ENCODE results near the gene ADCY5.

The ADCY5 gene

DNA sequence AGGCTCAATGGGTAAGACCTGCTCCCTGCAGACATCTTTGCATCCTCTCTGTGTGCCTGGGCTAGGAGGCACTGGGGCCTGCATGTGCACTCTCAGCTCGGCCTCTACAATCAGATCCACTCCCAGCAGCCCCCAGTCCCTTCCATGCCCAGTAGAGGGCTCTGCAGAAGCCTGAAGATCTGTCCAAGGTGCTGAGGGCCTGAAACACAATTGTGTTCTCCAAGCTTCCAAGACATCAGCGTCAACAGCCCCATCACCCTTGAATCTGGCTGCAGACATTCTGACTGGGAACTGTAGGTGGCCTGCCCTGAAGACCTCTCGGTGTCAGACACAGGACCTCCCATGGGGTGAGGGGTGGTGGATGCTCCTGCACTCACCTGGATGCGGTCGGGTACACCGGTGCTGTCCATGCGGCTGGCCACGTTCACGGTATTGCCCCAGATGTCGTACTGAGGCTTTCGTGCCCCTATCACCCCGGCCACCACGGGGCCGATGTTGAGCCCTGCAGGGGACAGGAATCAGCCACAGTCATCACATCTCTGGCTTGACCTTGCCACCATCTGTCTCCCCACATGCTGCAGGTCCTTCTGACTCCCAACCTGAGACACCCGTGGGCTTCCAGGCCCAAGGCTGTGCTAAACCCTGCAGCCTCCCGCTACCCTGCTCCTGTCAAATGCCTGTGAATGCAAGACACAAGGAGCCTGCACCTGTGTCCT, 162.4 kb downstream of the ADCY5 start:
- no peak for DNase-seq (ENCODE audit: low read depth, low spot score)

- DNase-seq (ENCODE audit: low read depth, low spot score) = no peak
Observed at GRCh38 chr3:123285931-123286307, 163.0 kb downstream of the ADCY5 start.

GRCh38 chr3:123285479-123285878, 163.4 kb downstream of the ADCY5 start:
- DNase-seq (ENCODE audit: low read depth, low spot score) = no peak

DNA sequence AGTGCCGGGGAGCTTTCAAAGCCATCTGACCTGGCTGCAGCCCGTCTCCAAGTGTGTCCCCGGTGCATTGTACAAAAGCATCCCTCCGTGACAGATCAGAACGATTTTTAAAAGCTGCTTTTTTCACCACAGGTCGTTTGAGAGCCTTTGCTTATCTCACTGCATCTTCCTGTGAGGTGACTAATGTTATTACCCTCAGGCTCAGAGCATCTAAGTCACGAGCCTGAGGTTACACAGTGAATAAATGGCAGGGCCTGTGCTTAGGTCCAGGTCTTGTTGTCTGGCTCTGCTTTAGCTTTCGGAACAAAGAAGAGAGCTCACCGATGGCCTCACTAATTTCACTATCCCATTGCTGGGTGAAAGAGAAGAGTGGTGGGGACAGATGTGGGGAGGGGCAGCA, 163.8 kb downstream of the ADCY5 start:
- DNase-seq (ENCODE audit: low read depth, low spot score) = no peak

GRCh38 chr3:123284399-123285010, 164.4 kb downstream of the ADCY5 start:
- DNase-seq (ENCODE audit: low read depth, low spot score) = no peak

DNA sequence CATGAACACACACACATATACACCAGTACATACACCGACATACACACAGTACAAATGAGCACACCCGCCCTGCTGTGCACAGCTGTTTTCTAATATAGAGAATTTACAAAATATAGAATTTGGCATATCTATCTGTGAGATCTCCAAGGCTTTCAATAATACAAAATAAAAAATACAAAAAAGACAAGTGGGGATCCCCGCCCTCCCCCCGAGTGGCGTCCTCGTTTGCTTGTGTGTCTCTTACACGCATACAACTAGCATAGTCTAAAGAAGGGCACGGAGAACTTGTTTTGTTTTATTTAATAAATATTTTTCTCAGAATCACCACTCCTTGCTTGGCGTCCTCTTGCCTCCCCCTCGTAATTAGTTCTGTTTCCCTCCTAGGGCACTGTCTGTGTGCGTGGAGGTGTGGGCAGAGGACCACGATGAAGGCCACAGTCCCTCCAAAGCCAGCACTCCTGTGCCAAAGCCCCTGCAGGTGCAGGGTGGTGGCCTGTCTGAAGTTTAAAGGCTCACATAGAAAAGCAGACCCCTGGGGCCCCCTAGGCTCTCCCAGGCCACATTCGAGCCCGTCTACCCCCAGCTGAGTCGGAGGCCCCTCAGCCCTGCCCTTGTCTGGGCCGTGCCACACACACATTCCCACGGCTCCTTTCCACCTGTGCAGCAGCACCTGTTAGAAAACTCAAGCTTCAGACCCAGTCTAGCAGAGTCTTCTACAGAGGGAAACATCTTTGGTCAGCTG, 165.1 kb downstream of the ADCY5 start:
- no peak for DNase-seq (ENCODE audit: low read depth, low spot score)

- DNase-seq (ENCODE audit: low read depth, low spot score) = no peak
Observed at GRCh38 chr3:123283074-123283473, 165.8 kb downstream of the ADCY5 start.

- DNase-seq (ENCODE audit: low read depth, low spot score) = no peak
Observed at GRCh38 chr3:123282461-123282860, 166.4 kb downstream of the ADCY5 start.

GRCh38 chr3:123281929-123282328, 167.0 kb downstream of the ADCY5 start:
- no peak for DNase-seq (ENCODE audit: low read depth, low spot score)

GRCh38 chr3:123281406-123281805, 167.5 kb downstream of the ADCY5 start:
- DNase-seq (ENCODE audit: low read depth, low spot score) = no peak

- DNase-seq (ENCODE audit: low read depth, low spot score) = no peak
Observed at GRCh38 chr3:123279121-123279520, 169.8 kb downstream of the ADCY5 start.

- no peak for DNase-seq (ENCODE audit: low read depth, low spot score)
Observed at GRCh38 chr3:123278446-123278845, 170.4 kb downstream of the ADCY5 start.

DNA sequence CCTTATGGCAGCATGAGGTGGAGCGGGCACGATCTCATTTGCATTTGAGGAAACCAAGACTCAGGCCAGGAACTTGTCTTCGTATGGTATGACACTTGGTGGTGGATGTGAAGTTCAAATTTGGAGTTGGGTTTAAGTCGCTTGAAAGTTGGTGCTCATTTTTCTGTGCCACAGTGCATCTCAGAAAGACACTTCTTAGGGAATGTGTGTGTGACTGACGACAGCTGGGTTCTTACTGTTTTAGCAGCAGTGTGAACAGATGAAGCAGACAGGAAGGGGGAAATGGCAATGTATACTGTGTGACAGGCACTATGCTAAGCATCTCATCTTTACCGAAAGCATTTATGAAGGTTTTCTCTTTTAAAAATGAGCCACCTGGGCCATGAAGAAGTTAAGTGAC, 171.8 kb downstream of the ADCY5 start:
- DNase-seq (ENCODE audit: low read depth, low spot score) = no peak

DNA sequence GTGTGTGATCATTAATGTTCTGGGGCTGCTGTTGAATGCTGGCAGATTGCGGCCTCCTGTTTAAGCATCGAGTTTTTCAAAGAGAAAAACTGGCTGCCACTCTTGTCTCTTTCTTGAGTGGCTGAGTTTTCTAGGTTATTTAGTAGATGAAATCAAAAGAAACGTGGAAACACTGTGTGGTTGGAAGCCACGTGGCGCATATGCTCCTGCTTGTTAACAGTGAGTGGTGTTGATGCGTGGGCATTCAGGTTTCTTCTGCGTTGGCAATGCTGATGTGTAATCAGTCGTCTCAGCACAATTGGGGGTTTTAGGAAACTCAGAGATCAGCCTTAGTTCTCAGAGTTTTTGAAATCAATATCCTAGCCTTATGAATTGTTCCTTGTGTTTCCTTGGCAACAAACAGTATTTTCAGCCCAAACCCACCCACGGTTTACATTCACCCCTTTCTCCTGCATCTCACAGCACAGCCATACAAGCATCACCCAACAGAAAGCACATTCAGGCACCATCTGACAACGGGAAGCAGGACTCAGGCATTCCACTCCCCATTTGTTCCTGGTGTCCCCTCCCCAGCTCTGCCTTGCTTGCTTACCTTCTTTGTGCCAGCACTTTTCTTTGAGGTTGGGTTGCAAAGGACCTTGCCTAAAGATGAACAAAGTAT, 172.4 kb downstream of the ADCY5 start:
- no peak for DNase-seq (ENCODE audit: low read depth, low spot score)

DNA sequence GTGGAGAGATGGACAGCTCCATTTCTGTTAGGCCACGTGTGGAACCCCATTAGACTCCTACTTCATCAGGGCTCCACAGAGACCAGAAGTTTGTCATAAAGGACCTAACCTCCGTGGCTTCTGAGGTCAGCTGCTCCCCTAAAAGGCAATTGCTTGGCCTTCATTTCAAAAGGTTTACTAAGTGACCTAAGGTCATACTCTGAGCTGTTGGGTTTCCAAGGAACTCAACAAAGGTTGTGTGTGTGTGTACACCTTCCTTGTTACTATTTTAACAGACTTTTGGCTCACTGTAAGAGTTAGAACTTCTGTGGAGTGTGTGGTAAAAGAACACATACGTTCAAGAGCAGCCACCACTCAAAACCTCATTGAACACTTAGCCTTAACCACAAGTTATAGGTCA, 173.2 kb downstream of the ADCY5 start:
- no peak for DNase-seq (ENCODE audit: low read depth, low spot score)

DNA sequence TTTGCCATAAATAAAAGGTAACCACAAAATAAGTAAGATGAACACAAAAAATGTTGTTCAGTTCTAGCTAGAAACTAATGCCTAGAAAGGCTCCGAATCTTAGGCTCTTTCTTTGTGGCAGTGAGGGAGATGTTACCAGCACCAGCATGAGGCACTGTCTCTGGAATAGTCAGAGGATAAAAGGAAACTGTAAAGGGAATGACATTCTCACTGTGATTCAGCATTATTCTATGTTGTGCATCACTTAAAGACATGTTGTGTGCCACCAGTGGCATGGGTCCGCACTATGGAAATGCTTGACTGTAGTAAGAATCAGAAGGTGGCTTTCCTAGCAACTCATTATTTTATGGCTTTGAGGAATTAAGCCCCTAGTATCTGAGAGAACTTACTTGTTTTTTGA, 176.3 kb downstream of the ADCY5 start:
- DNase-seq (ENCODE audit: low read depth, low spot score) = no peak

DNA sequence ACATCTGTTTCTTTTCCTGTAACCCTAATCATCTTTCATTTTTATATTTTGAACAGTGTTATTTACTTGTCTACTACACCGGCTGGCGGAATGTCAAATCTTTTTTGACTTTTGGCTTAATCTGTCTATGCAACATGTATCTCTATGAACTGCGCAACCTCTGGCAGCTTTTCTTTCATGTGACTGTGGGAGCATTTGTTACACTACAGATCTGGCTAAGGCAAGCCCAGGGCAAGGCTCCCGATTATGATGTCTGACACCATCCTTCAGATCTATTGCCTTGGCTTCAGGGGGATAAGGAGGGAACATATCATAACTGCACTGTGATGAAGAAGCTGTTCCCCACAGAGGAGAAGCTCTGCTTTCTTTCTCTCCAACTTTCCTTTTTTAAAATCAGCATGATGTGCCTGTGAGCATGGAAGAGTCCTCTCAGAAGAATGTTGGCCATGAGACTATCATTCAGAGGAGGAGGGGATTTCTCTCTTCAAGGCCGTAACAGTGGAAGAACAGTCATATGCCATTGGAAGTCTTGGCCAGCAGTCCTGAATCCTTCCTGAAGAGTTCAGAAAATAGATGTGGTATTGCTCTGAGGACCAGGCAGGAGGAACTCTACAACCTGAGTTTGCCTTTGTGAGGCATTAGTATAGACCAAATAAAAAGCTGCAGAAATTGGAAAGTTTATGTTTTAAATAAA, 177.3 kb downstream of the ADCY5 start:
- no peak for DNase-seq (ENCODE audit: low read depth, low spot score)

- no peak for DNase-seq (ENCODE audit: low read depth, low spot score)
Observed at GRCh38 chr3:123270818-123271217, 178.1 kb downstream of the ADCY5 start.

- no peak for DNase-seq (ENCODE audit: low read depth, low spot score)
Observed at GRCh38 chr3:123267821-123268220, 181.1 kb downstream of the ADCY5 start.

DNA sequence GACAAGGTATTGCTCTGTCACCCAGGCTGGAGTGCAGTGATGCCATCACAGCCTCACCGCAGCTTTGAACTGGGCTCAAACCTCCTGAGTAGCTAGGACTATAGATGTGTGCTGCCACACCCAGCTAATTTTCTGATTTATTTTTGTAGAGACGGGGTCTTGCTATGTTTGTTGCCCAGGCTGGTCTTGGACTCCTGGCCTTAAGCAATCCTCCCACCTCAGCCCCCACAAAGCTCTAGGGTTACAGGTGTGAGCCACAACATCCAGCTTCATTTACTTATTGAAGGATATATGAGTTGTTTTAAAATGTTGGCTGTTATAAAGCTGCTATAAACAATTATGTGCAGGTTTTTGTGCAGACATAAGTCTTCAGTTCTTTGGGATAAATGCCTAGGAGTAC, 184.9 kb downstream of the ADCY5 start:
- no peak for DNase-seq (ENCODE audit: low read depth, low spot score)

GRCh38 chr3:123262868-123263267, 186.0 kb downstream of the ADCY5 start:
- DNase-seq (ENCODE audit: low read depth, low spot score) = no peak

DNA sequence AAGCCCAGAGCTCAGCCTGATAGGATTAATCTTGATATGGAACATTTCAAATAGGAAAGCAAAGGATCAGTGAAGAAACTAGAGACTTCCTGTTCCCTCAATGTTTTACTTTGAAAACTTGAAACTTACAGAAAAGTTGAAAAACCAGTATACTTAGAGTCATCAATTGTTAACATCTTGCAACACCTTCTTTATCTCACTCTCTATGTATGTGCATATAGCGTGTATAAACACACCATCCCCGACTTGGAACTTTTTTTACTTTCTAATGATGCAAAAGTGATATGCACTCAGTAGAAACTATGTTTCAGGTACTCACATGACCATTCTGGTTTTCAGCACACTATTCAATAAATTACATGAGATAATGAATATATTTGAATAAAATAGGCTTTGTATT, 186.7 kb downstream of the ADCY5 start:
- no peak for DNase-seq (ENCODE audit: low read depth, low spot score)
